Inferior parietal cortex (tissue), 1 donor: ENCODE results near the gene OSGEPL1.
"Not testable (repeated sequence)": the region's sequence is repeated elsewhere in the genome, so short reads cannot be mapped to it uniquely, and the experiment has no call there.

Experiments used
- DNase-seq: peaks from one replicate; pipeline ENCODE4 v3.0.0-alpha.2; 2016; ENCODE audit errors: extremely low spot score

The OSGEPL1 gene

GRCh38 chr2:189762551-189763298, at the start of gene OSGEPL1:
Gene OSGEPL1 (minus strand): TSS chr2:189762792. CDS start chr2:189761640, 1,152 bp downstream.
- DNase-seq: peak; percentile 96

GRCh38 chr2:189803431-189803830, 40.8 kb upstream of the OSGEPL1 start:
- no peak for DNase-seq

GRCh38 chr2:189802396-189802912, 39.9 kb upstream of the OSGEPL1 start:
- DNase-seq: no peak

- DNase-seq: no peak
Observed at GRCh38 chr2:189799531-189799930, 36.9 kb upstream of the OSGEPL1 start.

GRCh38 chr2:189799030-189799331, 36.4 kb upstream of the OSGEPL1 start:
- no peak for DNase-seq

- DNase-seq: peak; percentile 74
Observed at GRCh38 chr2:189798312-189799029, 35.9 kb upstream of the OSGEPL1 start.

- DNase-seq: peak; percentile 27
Observed at GRCh38 chr2:189797902-189798301, 35.3 kb upstream of the OSGEPL1 start.

- DNase-seq: no peak
Observed at GRCh38 chr2:189794310-189794709, 31.7 kb upstream of the OSGEPL1 start.

- DNase-seq: no peak
Observed at GRCh38 chr2:189791338-189792042, 28.9 kb upstream of the OSGEPL1 start.

GRCh38 chr2:189783927-189784867, 21.6 kb upstream of the OSGEPL1 start, which contains the start of the genes ORMDL1 and PMS1:
Gene ORMDL1 (minus strand): TSS chr2:189784339. CDS start chr2:189782595, 1,744 bp downstream.
Gene PMS1 (plus strand): TSS chr2:189784450. CDS start chr2:189791810, 7,360 bp downstream.
- DNase-seq: peak; percentile 96

GRCh38 chr2:189783451-189783926, 20.9 kb upstream of the OSGEPL1 start:
- DNase-seq: peak; percentile 53

GRCh38 chr2:189782221-189782671, 19.7 kb upstream of the OSGEPL1 start:
- no peak for DNase-seq

- no peak for DNase-seq
Observed at GRCh38 chr2:189772212-189772611, 9.6 kb upstream of the OSGEPL1 start.

GRCh38 chr2:189770590-189771322, 8.2 kb upstream of the OSGEPL1 start:
- no peak for DNase-seq

GRCh38 chr2:189763908-189764661, 1.5 kb upstream of the OSGEPL1 start:
- no peak for DNase-seq

- DNase-seq: no peak
Observed at GRCh38 chr2:189762229-189762550, 402 bp downstream of the OSGEPL1 start.

- DNase-seq: not testable (repeated sequence)
Observed at GRCh38 chr2:189760154-189760553, 2.4 kb downstream of the OSGEPL1 start.

- DNase-seq: no peak
Observed at GRCh38 chr2:189756311-189756952, 6.2 kb downstream of the OSGEPL1 start.

GRCh38 chr2:189751080-189751658, 11.4 kb downstream of the OSGEPL1 start:
- peak; percentile 28 for DNase-seq
